Neural cell (in vitro differentiated cells): ENCODE data around the gene PTGIR. TPM values are rescaled to one million over a fixed set of nuclear protein-coding genes. Genes with fewer than 3 reads are reported as not detected.

Experiments used
- H2AFZ ChIP-seq: fragments of 200-600, 300-800 bp; sonication (generic), shearing (Covaris generic); 2 replicates; pipeline ENCODE4 v1.6.0; 2014; ENCODE audit warnings: low read depth, mild to moderate bottlenecking, antibody characterized with exemption, low read length, moderate library complexity
- H3F3A ChIP-seq: fragments of 200-600 bp; shearing (Covaris generic); 2 replicates; pipeline ENCODE4 v1.6.1; 2016; ENCODE audit warnings: mild to moderate bottlenecking, moderate library complexity, mixed read lengths, antibody characterized with exemption, low read length; ENCODE audit not compliant: insufficient read depth, poor library complexity, severe bottlenecking
- H3K27ac ChIP-seq: fragments of 200-600, 300-800 bp; sonication (generic), shearing (Covaris generic); 2 replicates; pipeline ENCODE4 v1.5.1; 2014; ENCODE audit warnings: mild to moderate bottlenecking, low read length, moderate library complexity
- H3K27me3 ChIP-seq: fragments of 300-800, 200-600 bp; sonication (generic), shearing (Covaris generic); 2 replicates; pipeline ENCODE4 v1.6.0; 2014; ENCODE audit warnings: mild to moderate bottlenecking, low read depth, low read length, moderate library complexity; ENCODE audit not compliant: insufficient read depth
- H3K36me3 ChIP-seq: fragments of 300-800, 200-600 bp; sonication (generic), shearing (Covaris generic); 2 replicates; pipeline ENCODE4 v1.5.1; 2014; ENCODE audit warnings: mild to moderate bottlenecking, antibody characterized with exemption, low read length, moderate library complexity; ENCODE audit not compliant: insufficient read depth
- H3K4me2 ChIP-seq: fragments of 300-800, 200-600 bp; sonication (generic), shearing (Covaris generic); 2 replicates; pipeline ENCODE4 v1.6.0; 2014; ENCODE audit warnings: mild to moderate bottlenecking, low read length
- H3K4me3 ChIP-seq: fragments of 300-800, 200-600 bp; sonication (generic), shearing (Covaris generic); 2 replicates; pipeline ENCODE4 v1.5.1; 2014; ENCODE audit warnings: mild to moderate bottlenecking, low read length, moderate library complexity
- H3K79me2 ChIP-seq: fragments of 200-600 bp; shearing (Covaris generic); replicated peaks from 2 replicates; pipeline ENCODE4 v1.6.0; 2014; ENCODE audit warnings: mild to moderate bottlenecking, low read length, moderate library complexity; ENCODE audit not compliant: insufficient read depth
- H3K9ac ChIP-seq: fragments of 300-800, 200-600 bp; sonication (generic), shearing (Covaris generic); 2 replicates; pipeline ENCODE4 v1.6.1; 2016; ENCODE audit warnings: mild to moderate bottlenecking, low read length, mixed read lengths
- H3K9me2 ChIP-seq: fragments of 200-600 bp; shearing (Covaris generic); 2 replicates; pipeline ENCODE4 v1.6.1; 2016; ENCODE audit warnings: mild to moderate bottlenecking, low read length, mixed read lengths; ENCODE audit not compliant: insufficient read depth
- H3K9me3 ChIP-seq: fragments of 200-600, 300-800 bp; sonication (generic), shearing (Covaris generic); 2 replicates; pipeline ENCODE4 v1.6.1; 2016; ENCODE audit warnings: mild to moderate bottlenecking, mixed run types, low read length, moderate library complexity, mixed read lengths
- H4K20me1 ChIP-seq: fragments of 200-600 bp; shearing (Covaris generic); 2 replicates; pipeline ENCODE4 v1.6.1; 2016; ENCODE audit warnings: mild to moderate bottlenecking, mixed run types; ENCODE audit not compliant: insufficient read depth
- CTCF ChIP-seq: fragments of 450-650 bp; IDR thresholded peaks from 2 replicates; pipeline ENCODE4 v1.5.1; 2014; ENCODE audit warnings: antibody characterized with exemption, mild to moderate bottlenecking, moderate library complexity; ENCODE audit not compliant: poor library complexity, severe bottlenecking
- EP300 ChIP-seq: fragments of 450-650 bp; conservative IDR thresholded peaks from 2 replicates; pipeline ENCODE4 v1.6.1; 2014; ENCODE audit warnings: antibody characterized with exemption, mild to moderate bottlenecking, moderate library complexity; ENCODE audit not compliant: poor library complexity, severe bottlenecking
- EZH2 ChIP-seq: fragments of 200-600, 300-800 bp; shearing (Covaris generic), sonication (generic); IDR thresholded peaks from 2 replicates; pipeline ENCODE4 v1.6.1; 2014; ENCODE audit warnings: antibody characterized with exemption, low read length, borderline replicate concordance, mild to moderate bottlenecking; ENCODE audit not compliant: insufficient read depth, poor library complexity, severe bottlenecking
- MXI1 ChIP-seq: fragments of 450-650 bp; conservative IDR thresholded peaks from 2 replicates; pipeline ENCODE4 v1.6.1; 2014; ENCODE audit warnings: antibody characterized with exemption, mild to moderate bottlenecking; ENCODE audit not compliant: poor library complexity, severe bottlenecking
- POLR2AphosphoS5 ChIP-seq: IDR thresholded peaks from 2 replicates; pipeline ENCODE4 v1.6.1; 2012
- RAD21 ChIP-seq: fragments of 450-650 bp; conservative IDR thresholded peaks from 2 replicates; pipeline ENCODE4 v1.6.1; 2014; ENCODE audit warnings: antibody characterized with exemption, mild to moderate bottlenecking, moderate library complexity
- SMC3 ChIP-seq: fragments of 450-650 bp; conservative IDR thresholded peaks from 2 replicates; pipeline ENCODE4 v1.6.1; 2014; ENCODE audit warnings: antibody characterized with exemption, mild to moderate bottlenecking, moderate library complexity; ENCODE audit not compliant: poor library complexity
- TAF1 ChIP-seq: IDR thresholded peaks from 2 replicates; pipeline ENCODE4 v1.6.1; 2012; ENCODE audit warnings: low read depth
- polyA plus RNA-seq: library from polyadenylated mRNA; depleted of rRNA; stranded (reverse); fragments of >200 nt; gene quantifications from 2 replicates; pipeline ENCODE4 v1.2.3, GENCODE V29; 2014
- TF ChIP-seq, protein P1 (sequence below): IDR thresholded peaks from 2 replicates; pipeline ENCODE4 v1.6.1; 2012; ENCODE audit warnings: borderline replicate concordance

PTGIR gene
- polyA plus RNA-seq, 1 donor from 2014 or later, result not detected

DNA sequence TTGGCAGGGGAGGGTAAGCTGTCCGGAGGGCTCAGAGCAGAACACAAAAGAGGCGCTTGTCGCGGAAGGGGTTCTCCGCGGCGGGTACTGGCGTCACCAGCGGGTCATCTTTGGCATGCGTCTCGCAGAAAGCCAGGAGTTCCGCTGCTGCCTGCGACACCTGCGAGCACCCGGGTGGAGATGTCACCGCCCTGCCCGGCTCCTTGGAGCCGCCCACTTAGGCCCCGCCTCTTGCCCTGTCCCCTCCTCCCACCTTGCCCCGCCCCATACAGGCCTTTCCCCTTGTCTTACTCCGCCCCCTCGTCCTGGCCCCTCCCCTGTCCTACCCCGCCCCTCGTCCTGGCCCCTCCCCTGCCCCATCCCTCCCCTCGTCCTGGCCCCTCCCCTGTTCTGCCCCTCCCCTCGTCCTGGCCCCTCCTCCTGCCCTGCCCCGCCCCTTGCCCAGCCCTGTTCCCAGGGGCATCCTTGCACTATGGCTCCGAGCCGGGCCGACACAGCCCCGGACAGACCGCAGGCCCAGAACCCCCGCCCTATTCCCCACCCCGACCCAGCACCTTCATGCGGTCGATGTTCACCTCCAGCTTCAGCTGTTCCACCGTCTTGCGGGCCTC lies 9.3 kb upstream of the PTGIR start (continued):
- no peak for TF ChIP-seq EZH2
- no peak for TF ChIP-seq SMC3

GRCh38 chr19:46633130-46633529 lies 8.2 kb upstream of the PTGIR start:
- Histone ChIP-seq H3K27ac (no peak overlapping the region), H3K79me2 (no peaks in the 10 kb centered on the region), H2AFZ (no peak overlapping the region), H3K9ac (no peak overlapping the region), H4K20me1 (no peaks in the 10 kb centered on the region), H3F3A (no peaks in the 10 kb centered on the region), H3K4me2 (no peak overlapping the region), H3K9me3 (no peaks in the 10 kb centered on the region), H3K4me3 (no peak overlapping the region), H3K9me2 (no peaks in the 10 kb centered on the region), H3K36me3 (no peaks in the 10 kb centered on the region), H3K27me3 (peaks cover 5% of the 10 kb centered on the region)
- no peak for TF ChIP-seq POLR2AphosphoS5

- H4K20me1 ChIP-seq, result no peaks in the 10 kb centered on the region
- H3K9me2 ChIP-seq, result no peaks in the 10 kb centered on the region
- TF ChIP-seq MXI1 (no peak), TAF1 (no peak), POLR2AphosphoS5 (no peak), CTCF (no peak), SMC3 (no peak), EZH2 (no peak), EP300 (no peak), RAD21 (no peak)
- TF ChIP-seq, protein P1, sequence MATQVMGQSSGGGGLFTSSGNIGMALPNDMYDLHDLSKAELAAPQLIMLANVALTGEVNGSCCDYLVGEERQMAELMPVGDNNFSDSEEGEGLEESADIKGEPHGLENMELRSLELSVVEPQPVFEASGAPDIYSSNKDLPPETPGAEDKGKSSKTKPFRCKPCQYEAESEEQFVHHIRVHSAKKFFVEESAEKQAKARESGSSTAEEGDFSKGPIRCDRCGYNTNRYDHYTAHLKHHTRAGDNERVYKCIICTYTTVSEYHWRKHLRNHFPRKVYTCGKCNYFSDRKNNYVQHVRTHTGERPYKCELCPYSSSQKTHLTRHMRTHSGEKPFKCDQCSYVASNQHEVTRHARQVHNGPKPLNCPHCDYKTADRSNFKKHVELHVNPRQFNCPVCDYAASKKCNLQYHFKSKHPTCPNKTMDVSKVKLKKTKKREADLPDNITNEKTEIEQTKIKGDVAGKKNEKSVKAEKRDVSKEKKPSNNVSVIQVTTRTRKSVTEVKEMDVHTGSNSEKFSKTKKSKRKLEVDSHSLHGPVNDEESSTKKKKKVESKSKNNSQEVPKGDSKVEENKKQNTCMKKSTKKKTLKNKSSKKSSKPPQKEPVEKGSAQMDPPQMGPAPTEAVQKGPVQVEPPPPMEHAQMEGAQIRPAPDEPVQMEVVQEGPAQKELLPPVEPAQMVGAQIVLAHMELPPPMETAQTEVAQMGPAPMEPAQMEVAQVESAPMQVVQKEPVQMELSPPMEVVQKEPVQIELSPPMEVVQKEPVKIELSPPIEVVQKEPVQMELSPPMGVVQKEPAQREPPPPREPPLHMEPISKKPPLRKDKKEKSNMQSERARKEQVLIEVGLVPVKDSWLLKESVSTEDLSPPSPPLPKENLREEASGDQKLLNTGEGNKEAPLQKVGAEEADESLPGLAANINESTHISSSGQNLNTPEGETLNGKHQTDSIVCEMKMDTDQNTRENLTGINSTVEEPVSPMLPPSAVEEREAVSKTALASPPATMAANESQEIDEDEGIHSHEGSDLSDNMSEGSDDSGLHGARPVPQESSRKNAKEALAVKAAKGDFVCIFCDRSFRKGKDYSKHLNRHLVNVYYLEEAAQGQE, result no peak
- no peak overlapping the region for H3K4me2 ChIP-seq
- no peak overlapping the region for H3K27ac ChIP-seq
- no peak overlapping the region for H3K9ac ChIP-seq
- peaks cover 5% of the 10 kb centered on the region for H3K27me3 ChIP-seq
- H3K36me3 ChIP-seq, result no peaks in the 10 kb centered on the region
- H3K9me3 ChIP-seq, result no peaks in the 10 kb centered on the region
- no peaks in the 10 kb centered on the region for H3K79me2 ChIP-seq
- H2AFZ ChIP-seq, result no peak overlapping the region
- H3K4me3 ChIP-seq, result no peak overlapping the region
- no peaks in the 10 kb centered on the region for H3F3A ChIP-seq
Observed at GRCh38 chr19:46631481-46631880, 6.6 kb upstream of the PTGIR start.
